CD4-positive, alpha-beta T cell (primary cell): ENCODE measurements around the gene OSGEPL1. TPM values are rescaled to one million over a fixed set of nuclear protein-coding genes. Genes with fewer than 3 reads are reported as not detected.

Experiments used
- ATAC-seq: fragments of 200-7000 bp; cut with Tn5 transposase; one replicate; pipeline ENCODE4 v1.10.0; 2022; ENCODE audit warnings: mild to moderate bottlenecking; ENCODE audit not compliant: poor library complexity
- CTCF ChIA-PET: fragments of 350-600 bp; sonication (Branson Sonifier 250); formaldehyde crosslinking; loops from one replicate; lab custom pipeline; 2021; ENCODE audit warnings: antibody characterized with exemption, inconsistent platforms; lab: Charles Lee
- POLR2A ChIA-PET: fragments of 350-600 bp; sonication (Branson Sonifier 250); formaldehyde crosslinking; loops from one replicate; lab custom pipeline; 2021; ENCODE audit warnings: antibody characterized with exemption, inconsistent platforms; lab: Charles Lee
- DNase-seq, 14 experiments: peaks; one replicate each; pipeline ENCODE4 v3.0.0-alpha.2; 2013 to 2020; ENCODE audit warnings: mixed read lengths in 2 of 14
- H3K27ac ChIP-seq, 2 donors: one replicate each; pipeline versions ENCODE4 v1.5.1 to v1.7.0; 2013; ENCODE audit warnings: low read length in 2 of 2, low read depth in 1 of 2, mild to moderate bottlenecking in 1 of 2
- H3K27me3 ChIP-seq, 2 experiments: 1 replicate in 1 of 2; 2 replicates in 1 of 2; pipeline versions ENCODE4 v1.6.1 to v1.7.0; 2013; ENCODE audit warnings: low read length in 2 of 2, control low read depth in 1 of 2, mild to moderate bottlenecking in 1 of 2, moderate library complexity in 1 of 2; ENCODE audit not compliant: insufficient read depth in 2 of 2, control insufficient read depth in 1 of 2
- H3K36me3 ChIP-seq: one replicate; pipeline ENCODE4 v1.6.1; 2013; ENCODE audit warnings: low read length, control low read depth; ENCODE audit not compliant: insufficient read depth
- H3K4me1 ChIP-seq: one replicate; pipeline ENCODE4 v1.6.1; 2013; ENCODE audit warnings: low read length, control low read depth; ENCODE audit not compliant: insufficient read depth
- H3K4me3 ChIP-seq: one replicate; pipeline ENCODE4 v1.5.1; 2013; ENCODE audit warnings: mild to moderate bottlenecking, low read length, moderate library complexity
- H3K9me3 ChIP-seq, 2 experiments: 1 replicate in 1 of 2; 2 replicates in 1 of 2; pipeline versions ENCODE4 v1.6.1 to v1.7.0; 2013; ENCODE audit warnings: low read length in 2 of 2, mild to moderate bottlenecking in 2 of 2, control low read depth in 1 of 2, moderate library complexity in 1 of 2; ENCODE audit not compliant: control insufficient read depth in 1 of 2, insufficient read depth in 1 of 2
- H3K27ac Mint-ChIP-seq: one replicate; pipeline ENCODE4 v1.8.0; 2020; ENCODE audit warnings: mixed read lengths
- H3K27me3 Mint-ChIP-seq: one replicate; pipeline ENCODE4 v1.8.0; 2021; ENCODE audit warnings: mixed read lengths
- H3K36me3 Mint-ChIP-seq: one replicate; pipeline ENCODE4 v1.8.0; 2021; ENCODE audit warnings: low read depth, mixed read lengths
- H3K4me1 Mint-ChIP-seq: one replicate; pipeline ENCODE4 v1.8.0; 2021; ENCODE audit warnings: low read depth, mixed read lengths
- H3K4me3 Mint-ChIP-seq: one replicate; pipeline ENCODE4 v1.8.0; 2020; ENCODE audit warnings: mild to moderate bottlenecking, mixed read lengths
- H3K9me3 Mint-ChIP-seq: one replicate; pipeline ENCODE4 v1.8.0; 2020; ENCODE audit warnings: mixed read lengths
- CTCF ChIP-seq: fragments of 200-600 bp; IDR thresholded peaks from one replicate; pipeline ENCODE4 v1.8.0; 2022; ENCODE audit warnings: antibody characterized with exemption, mild to moderate bottlenecking
- intact Hi-C, 2 experiments: fragments of 100-400 bp; cut with DNase I in 1 of 2; cut with micrococcal nuclease in 1 of 2; formaldehyde crosslinking; loops; one replicate each; pipeline versions ENCODE4 v1.15.1 to v1.9.0; 2023 to 2025; cut with DNase I, micrococcal nuclease
- polyA plus RNA-seq, 2 donors: library from polyadenylated mRNA; unstranded; fragments of 120-200 nt; gene quantifications; one replicate each; pipeline ENCODE4 v1.2.1, GENCODE V29; 2013
- total RNA-seq, 174 experiments: library from RNA in 2 of 174; stranded (reverse) in 2 of 174; gene quantifications; one replicate each; pipeline ENCODE4 v1.2.3 and lab custom pipeline; 2021 to 2026

OSGEPL1 gene
- 1 to 10 TPM; 3.3 to 3.7 TPM for total RNA-seq
- polyA plus RNA-seq (2013, experiment 1 of 2): 13.1 TPM
- polyA plus RNA-seq (2013, experiment 2 of 2): 10.8 TPM
- total RNA-seq (lab: John Stamatoyannopoulos, UW): 2.2 to 30.3 (median 15.5) reads per million in 172 experiments

GRCh38 chr2:189762551-189763298, at the start of gene OSGEPL1:
Gene OSGEPL1, minus strand, starts transcription at chr2:189762792. Its CDS starts 1,152 bp downstream, at chr2:189761640.
- peaks cover 35% of the 10 kb centered on the region for H3K36me3 Mint-ChIP-seq
- no peaks in the 10 kb centered on the region for H3K9me3 Mint-ChIP-seq
- H3K27ac Mint-ChIP-seq: peak within 1 kb of the TSS; percentile 100
- H3K4me1 Mint-ChIP-seq: peaks cover 17% of the 10 kb centered on the region
- intact Hi-C loops: loop anchor here (1.0 to 10.0 kb wide), 6 partner anchors 22 to 885 kb away; partner anchors contain the start of genes ANKAR (in 2 of the 2), ASNSD1 (in 1 of the 2), NAB1 (in 1 of the 2) and ORMDL1 (in 1 of the 2)
- ChIA-PET POLR2A (interaction anchor here (0.7 to 4.2 kb wide), 16 partner anchors 11 to 1913 kb away, joined by 3 to 96 read pairs (median 11); partner anchors contain the start of genes ANKAR, ASNSD1, GLS and NEMP2), CTCF (interaction anchor here (0.7 to 3.0 kb wide), 20 partner anchors 9 to 839 kb away, joined by 3 to 23 read pairs (median 4); partner anchors contain the start of genes ANKAR, ASNSD1, ORMDL1 and PMS1)
- peak within 1 kb of the TSS; percentile 87 to 91 for H3K27ac ChIP-seq
- no peaks in the 10 kb centered on the region for H3K9me3 ChIP-seq
- H3K4me3 ChIP-seq: peak within 1 kb of the TSS; percentile 78
- ATAC-seq (peak; percentile 92), DNase-seq (peak; percentile 84 to 96 (median 92))
- peaks cover 7% of the 10 kb centered on the region for H3K36me3 ChIP-seq
- H3K27me3 Mint-ChIP-seq: no peaks in the 10 kb centered on the region
- peaks cover 9% of the 10 kb centered on the region for H3K4me1 ChIP-seq
- peak within 1 kb of the TSS; percentile 100 for H3K4me3 Mint-ChIP-seq
- peak; percentile 73 for TF ChIP-seq CTCF
- no peaks in the 10 kb centered on the region for H3K27me3 ChIP-seq

- Mint-ChIP-seq H3K4me1 (no peaks in the 10 kb centered on the region), H3K27ac (no peak overlapping the region), H3K27me3 (no peaks in the 10 kb centered on the region), H3K9me3 (no peaks in the 10 kb centered on the region), H3K4me3 (no peak overlapping the region), H3K36me3 (peaks cover 57% of the 10 kb centered on the region)
- CTCF ChIA-PET: no interaction called here
- intact Hi-C loops: no loop called here
- ATAC-seq (no peak), DNase-seq (no peak)
- POLR2A ChIA-PET: no interaction called here
- no peaks in the 10 kb centered on the region for H3K9me3 ChIP-seq
- no peaks in the 10 kb centered on the region for H3K27me3 ChIP-seq
- H3K4me3 ChIP-seq: no peak overlapping the region
- H3K36me3 ChIP-seq: peaks cover 14% of the 10 kb centered on the region
- H3K27ac ChIP-seq: no peak overlapping the region
- no peaks in the 10 kb centered on the region for H3K4me1 ChIP-seq
- no peak for TF ChIP-seq CTCF
Observed at GRCh38 chr2:189803431-189803830, 40.8 kb upstream of the OSGEPL1 start.

GRCh38 chr2:189802396-189802912, 39.9 kb upstream of the OSGEPL1 start:
- intact Hi-C loops: no loop called here
- no peak for ATAC-seq
- no peak for TF ChIP-seq CTCF

More at GRCh38 chr2:189802396-189802912, 39.9 kb upstream of the OSGEPL1 start:
- Mint-ChIP-seq H3K36me3 (peaks cover 66% of the 10 kb centered on the region), H3K27me3 (no peaks in the 10 kb centered on the region), H3K27ac (no peak overlapping the region), H3K9me3 (no peaks in the 10 kb centered on the region), H3K4me1 (no peaks in the 10 kb centered on the region), H3K4me3 (no peak overlapping the region)
- Histone ChIP-seq H3K9me3 (no peaks in the 10 kb centered on the region), H3K27me3 (no peaks in the 10 kb centered on the region), H3K27ac (no peak overlapping the region), H3K4me1 (no peaks in the 10 kb centered on the region), H3K36me3 (peaks cover 18% of the 10 kb centered on the region), H3K4me3 (no peak overlapping the region)
- CTCF ChIA-PET: no interaction called here
- POLR2A ChIA-PET: no interaction called here
- no peak for DNase-seq
